Measurements from ENCODE around the gene DNAL4.

GRCh38 chr22:38755155-38755910, 38.6 kb downstream of the DNAL4 start:
- TF ChIP-seq CTCF (IDR thresholded peaks at IDR 0.05) (peak in 4 of 6 experiments; percentile 9 to 68 (median 28)), EP300 (IDR thresholded peaks at IDR 0.05) (peak in 2 of 4 donors; percentile 39 to 85), POLR2A (IDR thresholded peaks at IDR 0.05) (peak in 3 of 4 donors; percentile 48 to 65 (median 61))
